Cardiac fibroblast (primary cell): ENCODE data around the gene MVB12B.

Source experiments
- DNase-seq, 2 donors: peaks; one replicate each; pipeline versions ENCODE4 v3.0.0 to v3.0.0-alpha.2; 2010; ENCODE audit warnings: low read depth in 2 of 2
- H3K4me3 ChIP-seq, 2 donors: replicated peaks in 1 of 2; 1 replicate in 1 of 2; 2 replicates in 1 of 2; pipeline ENCODE4 v1.5.1; 2011; ENCODE audit warnings: low read depth in 2 of 2, low read length in 2 of 2, mild to moderate bottlenecking in 2 of 2, moderate library complexity in 1 of 2
- TF ChIP-seq, protein P1 (sequence below): IDR thresholded peaks from one replicate; pipeline ENCODE4 v1.5.1; 2011; ENCODE audit warnings: low read depth, mild to moderate bottlenecking, low read length, inconsistent platforms

The MVB12B gene

DNA sequence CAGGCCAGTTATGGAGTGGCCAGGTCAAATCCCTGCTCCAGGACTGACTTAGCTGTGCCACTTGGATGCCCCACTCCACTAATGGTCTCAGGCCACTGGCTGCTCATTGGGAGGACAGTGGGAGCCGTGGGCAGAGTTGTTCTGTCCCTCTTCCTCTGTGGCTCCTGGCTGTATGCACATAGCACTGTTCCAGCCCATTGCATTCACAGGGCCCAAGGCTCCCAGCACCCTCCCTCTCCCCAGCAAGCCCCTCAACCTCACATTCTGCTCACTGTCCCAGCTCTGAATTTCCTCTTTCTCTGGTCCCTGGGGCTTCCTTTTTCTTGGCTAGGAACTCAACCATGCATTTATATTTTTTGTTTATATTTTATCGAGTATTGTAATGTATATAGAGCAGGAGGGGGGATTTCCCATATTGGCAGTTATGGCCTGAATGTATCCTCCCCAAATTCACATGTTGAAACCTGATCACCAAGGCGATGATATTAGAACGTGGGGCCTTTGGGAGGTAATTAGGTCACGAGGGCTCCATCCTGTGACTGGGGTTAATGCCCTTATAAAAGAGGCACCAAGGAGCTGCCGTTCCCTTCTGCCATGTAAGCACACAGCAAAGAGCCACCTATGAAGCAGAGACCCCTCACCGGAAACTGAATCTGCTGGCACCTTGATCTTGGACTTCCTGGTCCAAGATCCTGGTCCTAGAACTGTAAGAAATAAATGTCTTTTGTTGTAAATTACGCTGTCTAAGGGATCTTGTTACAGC, 17.0 kb upstream of the MVB12B start:
- no peak overlapping the region for H3K4me3 ChIP-seq
- TF ChIP-seq, protein P1, sequence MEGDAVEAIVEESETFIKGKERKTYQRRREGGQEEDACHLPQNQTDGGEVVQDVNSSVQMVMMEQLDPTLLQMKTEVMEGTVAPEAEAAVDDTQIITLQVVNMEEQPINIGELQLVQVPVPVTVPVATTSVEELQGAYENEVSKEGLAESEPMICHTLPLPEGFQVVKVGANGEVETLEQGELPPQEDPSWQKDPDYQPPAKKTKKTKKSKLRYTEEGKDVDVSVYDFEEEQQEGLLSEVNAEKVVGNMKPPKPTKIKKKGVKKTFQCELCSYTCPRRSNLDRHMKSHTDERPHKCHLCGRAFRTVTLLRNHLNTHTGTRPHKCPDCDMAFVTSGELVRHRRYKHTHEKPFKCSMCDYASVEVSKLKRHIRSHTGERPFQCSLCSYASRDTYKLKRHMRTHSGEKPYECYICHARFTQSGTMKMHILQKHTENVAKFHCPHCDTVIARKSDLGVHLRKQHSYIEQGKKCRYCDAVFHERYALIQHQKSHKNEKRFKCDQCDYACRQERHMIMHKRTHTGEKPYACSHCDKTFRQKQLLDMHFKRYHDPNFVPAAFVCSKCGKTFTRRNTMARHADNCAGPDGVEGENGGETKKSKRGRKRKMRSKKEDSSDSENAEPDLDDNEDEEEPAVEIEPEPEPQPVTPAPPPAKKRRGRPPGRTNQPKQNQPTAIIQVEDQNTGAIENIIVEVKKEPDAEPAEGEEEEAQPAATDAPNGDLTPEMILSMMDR, result no peak
- DNase-seq, result no peak

DNA sequence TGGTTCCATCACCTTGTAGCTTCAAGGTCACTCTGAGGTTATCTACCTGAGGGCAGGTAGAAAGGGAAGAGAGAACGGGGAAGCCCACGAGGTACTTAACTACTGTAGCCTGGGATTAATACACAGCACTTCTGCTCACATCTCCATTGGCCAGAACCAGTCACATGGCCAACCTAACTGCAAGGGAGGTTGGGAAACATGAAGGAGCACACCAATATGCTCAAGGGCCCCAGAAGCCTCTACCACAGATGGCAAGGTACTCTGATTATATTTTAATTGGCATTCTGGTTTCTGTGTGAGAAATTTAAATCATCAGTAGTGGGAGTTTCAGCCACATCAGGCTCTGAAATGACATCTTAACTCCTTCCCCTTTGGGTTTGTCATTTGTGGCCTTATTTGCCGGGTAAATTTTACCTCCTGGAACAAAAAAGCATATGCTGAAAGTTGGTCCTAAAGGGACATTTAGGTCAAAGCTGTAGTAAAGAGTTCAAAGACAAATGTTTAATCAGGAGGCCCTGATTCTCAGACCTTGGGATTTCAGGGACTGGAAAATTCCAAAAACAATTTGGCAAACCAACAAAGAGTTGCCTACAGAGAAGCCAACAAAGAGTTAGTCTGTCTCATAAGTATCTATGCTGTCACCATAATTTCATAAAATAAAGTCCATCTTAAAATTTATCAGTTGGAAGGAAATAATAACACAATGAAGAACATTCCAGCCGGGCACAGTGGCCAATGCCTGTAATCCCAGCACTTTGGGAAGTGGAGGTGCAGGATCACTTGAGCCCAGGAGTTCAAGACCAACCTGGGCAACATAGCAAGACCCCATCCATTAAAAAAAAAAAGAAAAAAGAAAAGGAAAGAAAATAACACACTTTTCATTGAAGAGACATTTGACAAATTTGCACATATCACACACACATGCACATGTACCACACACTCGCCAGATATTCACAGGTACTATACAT, 13.8 kb upstream of the MVB12B start:
- TF ChIP-seq, protein P1, result no peak
- no peak for DNase-seq
- H3K4me3 ChIP-seq, result no peak overlapping the region

DNA sequence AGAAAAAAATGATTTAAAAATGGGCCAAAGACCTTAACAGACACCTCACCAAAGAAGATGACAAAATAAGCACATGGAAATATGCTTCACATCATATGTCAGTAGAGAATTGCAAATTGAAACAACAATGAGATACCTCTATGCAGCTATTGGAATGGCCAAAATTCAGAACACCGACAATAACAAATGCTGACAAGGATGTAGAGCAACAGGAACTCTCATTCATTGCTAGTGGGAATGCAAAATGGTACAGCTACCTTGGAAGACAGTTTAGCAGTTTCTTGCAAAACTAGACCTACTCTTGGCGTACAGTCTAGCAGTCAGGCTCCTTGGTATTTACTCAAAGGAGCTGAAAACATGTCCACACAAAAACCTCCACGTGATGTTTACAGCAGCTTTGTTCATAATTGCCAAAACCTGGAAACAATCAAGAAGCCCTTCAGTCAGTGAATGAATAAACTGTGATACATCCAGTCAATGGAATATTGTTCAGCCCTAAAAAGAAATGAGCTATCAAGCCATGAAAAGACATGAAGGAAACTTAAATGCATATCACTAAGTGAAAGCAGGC, 10.5 kb upstream of the MVB12B start:
- TF ChIP-seq, protein P1, result no peak
- no peak overlapping the region for H3K4me3 ChIP-seq
- no peak for DNase-seq

DNA sequence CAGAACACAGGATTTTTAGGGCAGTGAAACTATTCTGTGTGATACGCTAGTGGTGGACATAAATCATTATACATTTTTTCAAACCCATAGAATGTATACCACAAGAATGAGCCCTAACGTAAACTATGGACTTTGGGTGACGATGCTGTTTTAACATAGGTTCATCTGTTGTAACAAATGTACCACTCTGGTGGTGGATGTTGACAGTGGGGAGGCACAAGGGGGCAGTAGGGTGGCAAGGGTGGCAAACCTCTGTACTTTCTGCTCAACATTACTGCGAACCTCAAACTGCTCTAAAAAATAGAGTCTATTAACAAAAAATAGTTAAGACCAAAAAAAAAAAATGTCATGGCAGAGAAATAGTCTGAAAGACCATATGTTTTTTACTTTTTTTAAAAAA, 9.1 kb upstream of the MVB12B start:
- TF ChIP-seq, protein P1, result no peak
- peak in 1 of 2 donors; percentile 16 for DNase-seq
- no peak overlapping the region for H3K4me3 ChIP-seq

DNA sequence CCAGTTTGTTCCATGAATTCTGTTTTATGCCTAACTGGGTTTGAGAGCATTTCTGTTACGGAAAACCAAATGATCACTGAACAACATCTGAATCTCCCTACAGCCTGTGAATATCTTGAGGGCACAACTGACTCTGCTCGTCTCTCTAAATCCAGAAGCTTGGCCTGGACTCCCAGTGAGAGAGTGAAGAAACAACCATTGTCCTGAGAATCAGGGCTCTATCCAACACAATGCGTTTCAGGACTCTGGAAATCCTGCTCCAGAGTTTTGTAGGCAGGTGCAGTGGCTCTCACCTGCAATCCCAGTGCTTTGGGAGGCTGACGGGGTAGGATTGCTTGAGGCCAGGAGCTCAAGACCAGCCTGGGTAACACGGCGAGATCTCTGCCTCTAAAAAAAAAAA, 7.8 kb upstream of the MVB12B start:
- DNase-seq, result no peak
- H3K4me3 ChIP-seq, result no peak overlapping the region
- TF ChIP-seq, protein P1, result no peak

DNA sequence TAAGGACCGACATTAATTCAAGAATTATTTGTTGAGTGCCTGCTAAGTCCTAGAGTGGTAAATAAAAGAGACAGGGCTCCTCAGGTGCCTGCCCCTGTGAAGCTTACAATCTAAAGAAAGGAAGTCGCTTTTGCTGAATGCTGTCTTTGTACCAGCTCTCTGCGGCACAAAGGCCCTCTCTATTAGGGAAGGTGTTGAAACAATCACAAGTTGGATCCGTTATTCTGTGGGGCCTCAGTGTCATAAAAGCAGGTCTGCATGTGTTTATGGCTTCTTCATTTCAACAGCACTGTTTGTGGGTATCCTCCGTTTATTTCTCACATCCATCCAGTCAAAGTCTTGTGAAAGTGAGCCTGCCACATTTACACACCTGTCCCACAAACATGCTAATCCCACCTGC, 7.0 kb upstream of the MVB12B start:
- no peak overlapping the region for H3K4me3 ChIP-seq
- TF ChIP-seq, protein P1, result no peak
- DNase-seq, result no peak
